Lower leg skin (tissue), 4 donors: ENCODE measurements around the gene CELSR3. TPM values are rescaled to one million over a fixed set of nuclear protein-coding genes. Genes with fewer than 3 reads are reported as not detected.

ENCODE experiments used
- DNase-seq, 2 donors: peaks; one replicate each; pipeline ENCODE4 v3.0.0-alpha.2; 2019; ENCODE audit warnings: low spot score in 2 of 2
- H3K4me3 ChIP-seq: fragments of 200-600 bp; sonication (generic); 2 replicates; pipeline ENCODE4 v1.5.1; 2017; ENCODE audit warnings: mild to moderate bottlenecking, low read depth; ENCODE audit not compliant: poor library complexity, severe bottlenecking
- CTCF ChIP-seq, 3 donors: fragments of 450-650 bp; IDR thresholded peaks; one replicate each; pipeline ENCODE4 v1.5.1; 2016; ENCODE audit warnings: antibody characterized with exemption in 3 of 3, mild to moderate bottlenecking in 3 of 3, moderate library complexity in 2 of 3
- POLR2A ChIP-seq, 2 donors: fragments of 450-650 bp; IDR thresholded peaks; one replicate each; pipeline ENCODE4 v1.6.1; 2016 to 2017; ENCODE audit warnings: antibody characterized with exemption in 2 of 2, mild to moderate bottlenecking in 1 of 2, moderate library complexity in 1 of 2
- WGBS, 2 donors: methylation state at CpG; one replicate each; pipeline ENCODE4 v1.1.5; 2018; 5-methylcytosine and 5-hydroxymethylcytosine counted together
- intact Hi-C: fragments of 100-400 bp; cut with DNase I; formaldehyde crosslinking; loops from one replicate; pipeline ENCODE4 v1.15.0; 2023; ENCODE audit warnings: low total_unique reads
- total RNA-seq, 4 donors: library from RNA; depleted of rRNA; stranded (reverse); fragments of >200 nt; gene quantifications; one replicate each; pipeline ENCODE4 v1.1.0, GENCODE V29; 2016

The CELSR3 gene
- total RNA-seq, 4 donors from 2014 or later = 0.59 to 4.7 (median 1.2) TPM

- no peak for TF ChIP-seq POLR2A (IDR thresholded peaks at IDR 0.05)
- no peak for TF ChIP-seq CTCF (IDR thresholded peaks at IDR 0.05)
- intact Hi-C loops = no loop called here
- H3K4me3 ChIP-seq = no peak overlapping the region
- WGBS, 2 donors = 92 to 93% methylated on average over 15 of the region's 15 CpGs
- no peak for DNase-seq
These were observed 29.4 kb downstream of the CELSR3 start for GRCh38 chr3:48633256-48633655.

GRCh38 chr3:48631516-48632448, 30.9 kb downstream of the CELSR3 start:
- intact Hi-C loops = no loop called here
- WGBS, 2 donors = 87 to 92% methylated on average over 21 to 22 of the region's 22 CpGs
- no peak overlapping the region for H3K4me3 ChIP-seq
- no peak for TF ChIP-seq POLR2A (IDR thresholded peaks at IDR 0.05)
- no peak for TF ChIP-seq CTCF (IDR thresholded peaks at IDR 0.05)
- DNase-seq = no peak

- WGBS, 2 donors = 90 to 94% methylated on average over 12 of the region's 12 CpGs
- DNase-seq = no peak
- H3K4me3 ChIP-seq = no peak overlapping the region
- TF ChIP-seq POLR2A (IDR thresholded peaks at IDR 0.05) (no peak), CTCF (IDR thresholded peaks at IDR 0.05) (no peak)
- intact Hi-C loops = no loop called here
These were observed 31.9 kb downstream of the CELSR3 start for GRCh38 chr3:48630833-48631232.

- no peak for TF ChIP-seq CTCF (IDR thresholded peaks at IDR 0.05)
- no peak for TF ChIP-seq POLR2A (IDR thresholded peaks at IDR 0.05)
- H3K4me3 ChIP-seq = no peak overlapping the region
- 91 to 96% methylated on average over 8 of the region's 8 CpGs for WGBS, 2 donors
- intact Hi-C loops = no loop called here
- no peak for DNase-seq
These were observed 32.3 kb downstream of the CELSR3 start for GRCh38 chr3:48630407-48630806.

- intact Hi-C loops = no loop called here
- WGBS, 2 donors = 92 to 97% methylated on average over 11 to 12 of the region's 12 CpGs
- TF ChIP-seq POLR2A (IDR thresholded peaks at IDR 0.05) = no peak
- TF ChIP-seq CTCF (IDR thresholded peaks at IDR 0.05) = no peak
- no peak overlapping the region for H3K4me3 ChIP-seq
- DNase-seq = no peak
These were observed 32.8 kb downstream of the CELSR3 start for GRCh38 chr3:48629894-48630293.
